ENCODE measurements around the gene FNBP1.

GRCh38 chr9:130015353-130016019 is 27.5 kb downstream of the FNBP1 start:
- TF ChIP-seq CTCF (conservative IDR thresholded peaks at IDR 0.05; ENCODE audit: low read depth, low read length) = no peak
- no peak for TF ChIP-seq EZH2 (IDR thresholded peaks at IDR 0.05; ENCODE audit: low read length, unreplicated experiment)
